Thoracic aorta (tissue), 2 donors: ENCODE data around the gene AKIRIN2. TPM values are rescaled to one million over a fixed set of nuclear protein-coding genes. Genes with fewer than 3 reads are reported as not detected.

Experiments
- ATAC-seq: fragments of 150-250 bp; one replicate; pipeline ENCODE4 v1.8.0; 2017; ENCODE audit warnings: low read depth; ENCODE audit not compliant: insufficient number of reproducible peaks, low FRiP score
- DNase-seq: peaks from one replicate; pipeline ENCODE4 v3.0.0-alpha.2; 2020; ENCODE audit warnings: low spot score
- H3K27ac ChIP-seq, 2 donors: fragments of 200-600 bp; sonication (generic); 1 replicate in 1 of 2; 2 replicates in 1 of 2; pipeline ENCODE4 v1.5.1; 2016; ENCODE audit warnings: mild to moderate bottlenecking in 2 of 2, moderate library complexity in 2 of 2
- H3K27me3 ChIP-seq: fragments of 200-600 bp; sonication (generic); replicated peaks from 2 replicates; pipeline ENCODE4 v1.6.0; 2016; ENCODE audit warnings: mild to moderate bottlenecking; ENCODE audit not compliant: insufficient read depth
- H3K36me3 ChIP-seq: fragments of 200-600 bp; sonication (generic); one replicate; pipeline ENCODE4 v1.5.1; 2016
- H3K4me1 ChIP-seq, 2 donors: fragments of 200-600 bp; sonication (generic); 1 replicate in 1 of 2; 2 replicates in 1 of 2; pipeline versions ENCODE4 v1.5.1 to v1.6.0; 2016; ENCODE audit warnings: low read depth in 2 of 2, mild to moderate bottlenecking in 1 of 2; ENCODE audit not compliant: control insufficient read depth in 1 of 2
- H3K4me3 ChIP-seq: fragments of 200-600 bp; sonication (generic); 2 replicates; pipeline ENCODE4 v1.5.1; 2016; ENCODE audit warnings: mild to moderate bottlenecking
- H3K9me3 ChIP-seq: fragments of 200-600 bp; sonication (generic); 2 replicates; pipeline ENCODE4 v1.5.1; 2016
- total RNA-seq, 2 donors: library from RNA; depleted of rRNA; stranded (reverse); fragments of >200 nt; gene quantifications; one replicate each; pipeline versions ENCODE4 v1.1.0 to v1.2.3, GENCODE V29; 2016
- TF ChIP-seq, protein P1 (sequence below): fragments of 200-600 bp; sonication (generic); IDR thresholded peaks from one replicate; pipeline ENCODE4 v1.5.1; 2019; ENCODE audit warnings: antibody characterized with exemption

Gene AKIRIN2
- total RNA-seq, 2 donors from 2014 or later, result 30.5 to 38.7 TPM

DNA sequence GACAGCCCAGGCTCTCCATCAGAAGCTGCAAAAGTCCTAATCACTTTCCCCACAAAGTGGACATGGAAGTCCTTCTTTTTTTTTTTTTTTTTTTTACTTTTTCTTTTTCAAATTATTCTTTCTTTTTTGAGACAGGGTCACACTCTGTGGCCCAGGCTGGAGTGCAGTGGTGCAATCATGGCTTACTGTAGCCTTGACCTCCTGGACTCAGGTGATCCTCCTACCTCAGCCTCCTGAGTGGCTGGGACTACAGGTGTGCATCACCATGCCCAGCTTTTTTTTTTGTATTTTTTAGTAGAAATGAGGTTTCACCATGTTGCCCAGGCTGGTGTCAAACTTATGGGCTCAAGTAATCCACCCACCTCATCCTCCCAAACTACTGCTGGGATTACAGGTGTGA is 29.0 kb upstream of the AKIRIN2 start:
- DNase-seq (no peak), ATAC-seq (no peak)
- Histone ChIP-seq H3K4me3 (no peak overlapping the region), H3K27me3 (no peaks in the 10 kb centered on the region), H3K4me1 (peaks cover 12 to 23% of the 10 kb centered on the region in 2 donors), H3K9me3 (no peaks in the 10 kb centered on the region), H3K36me3 (no peaks in the 10 kb centered on the region), H3K27ac (no peak overlapping the region)
- TF ChIP-seq, protein P1, sequence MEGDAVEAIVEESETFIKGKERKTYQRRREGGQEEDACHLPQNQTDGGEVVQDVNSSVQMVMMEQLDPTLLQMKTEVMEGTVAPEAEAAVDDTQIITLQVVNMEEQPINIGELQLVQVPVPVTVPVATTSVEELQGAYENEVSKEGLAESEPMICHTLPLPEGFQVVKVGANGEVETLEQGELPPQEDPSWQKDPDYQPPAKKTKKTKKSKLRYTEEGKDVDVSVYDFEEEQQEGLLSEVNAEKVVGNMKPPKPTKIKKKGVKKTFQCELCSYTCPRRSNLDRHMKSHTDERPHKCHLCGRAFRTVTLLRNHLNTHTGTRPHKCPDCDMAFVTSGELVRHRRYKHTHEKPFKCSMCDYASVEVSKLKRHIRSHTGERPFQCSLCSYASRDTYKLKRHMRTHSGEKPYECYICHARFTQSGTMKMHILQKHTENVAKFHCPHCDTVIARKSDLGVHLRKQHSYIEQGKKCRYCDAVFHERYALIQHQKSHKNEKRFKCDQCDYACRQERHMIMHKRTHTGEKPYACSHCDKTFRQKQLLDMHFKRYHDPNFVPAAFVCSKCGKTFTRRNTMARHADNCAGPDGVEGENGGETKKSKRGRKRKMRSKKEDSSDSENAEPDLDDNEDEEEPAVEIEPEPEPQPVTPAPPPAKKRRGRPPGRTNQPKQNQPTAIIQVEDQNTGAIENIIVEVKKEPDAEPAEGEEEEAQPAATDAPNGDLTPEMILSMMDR, result no peak

DNA sequence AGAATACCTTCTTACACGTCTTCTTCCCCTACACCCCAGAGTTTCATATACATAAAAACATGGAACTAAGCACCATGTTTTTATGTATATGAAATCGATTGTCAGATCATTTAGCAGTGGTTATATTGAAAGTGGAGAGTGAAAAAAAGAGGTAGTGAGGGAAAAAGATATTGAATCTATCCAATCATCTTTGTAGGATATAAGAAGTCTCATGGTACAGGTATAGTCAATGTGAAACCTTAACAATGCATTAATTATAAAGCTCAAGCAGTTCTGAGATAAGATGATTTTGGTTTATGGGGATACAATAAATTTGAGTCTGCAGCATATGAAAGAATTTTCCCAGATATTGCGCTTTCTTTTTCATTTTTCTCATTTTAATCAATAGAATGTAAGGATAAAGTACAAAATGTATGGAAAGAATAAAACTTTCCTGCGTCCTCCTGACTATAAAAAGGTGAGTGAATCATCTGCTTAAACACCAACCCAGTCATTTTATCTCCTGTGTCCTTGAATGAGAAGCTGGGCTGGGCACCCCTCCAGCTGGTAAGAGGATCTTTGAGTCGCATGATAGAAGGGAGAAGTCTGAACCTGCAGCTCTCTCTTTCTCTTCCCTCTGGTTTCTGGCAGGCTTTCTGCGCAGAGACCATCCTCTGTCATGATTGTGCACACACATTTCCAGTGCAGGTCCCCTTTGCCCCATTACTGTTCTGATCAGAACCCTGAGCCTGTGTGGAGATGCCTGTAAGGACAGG is 28.1 kb upstream of the AKIRIN2 start:
- H3K27ac ChIP-seq, result no peak overlapping the region
- peaks cover 12 to 23% of the 10 kb centered on the region in 2 donors for H3K4me1 ChIP-seq
- ATAC-seq (no peak), DNase-seq (no peak)
- no peak overlapping the region for H3K4me3 ChIP-seq
- no peaks in the 10 kb centered on the region for H3K36me3 ChIP-seq
- no peaks in the 10 kb centered on the region for H3K9me3 ChIP-seq
- TF ChIP-seq, protein P1, result no peak
- H3K27me3 ChIP-seq, result no peaks in the 10 kb centered on the region

DNA sequence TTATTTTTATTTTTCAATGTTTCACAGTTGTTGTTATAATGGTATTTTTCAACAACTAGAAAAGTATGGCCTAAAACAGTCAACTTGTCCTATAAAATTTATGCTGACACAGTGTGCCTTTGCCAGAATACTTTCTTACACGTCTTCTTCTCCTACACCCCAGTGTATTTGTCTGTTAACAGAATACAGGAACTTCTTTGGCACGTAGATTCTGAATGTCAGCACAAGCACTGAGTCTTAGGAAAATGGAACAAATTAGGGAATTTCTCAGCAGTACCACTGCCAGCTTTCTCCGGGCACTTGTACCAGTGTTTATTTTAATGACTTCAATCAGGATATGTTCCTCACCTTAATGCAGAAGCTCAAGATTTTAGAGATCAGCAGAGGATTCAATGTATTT is 26.7 kb upstream of the AKIRIN2 start:
- TF ChIP-seq, protein P1, result no peak
- peaks cover 15 to 24% of the 10 kb centered on the region in 2 donors for H3K4me1 ChIP-seq
- no peak for ATAC-seq
- no peak overlapping the region for H3K4me3 ChIP-seq
- no peaks in the 10 kb centered on the region for H3K9me3 ChIP-seq
- no peaks in the 10 kb centered on the region for H3K27me3 ChIP-seq
- no peaks in the 10 kb centered on the region for H3K36me3 ChIP-seq
- no peak for DNase-seq
- H3K27ac ChIP-seq, result no peak overlapping the region

DNA sequence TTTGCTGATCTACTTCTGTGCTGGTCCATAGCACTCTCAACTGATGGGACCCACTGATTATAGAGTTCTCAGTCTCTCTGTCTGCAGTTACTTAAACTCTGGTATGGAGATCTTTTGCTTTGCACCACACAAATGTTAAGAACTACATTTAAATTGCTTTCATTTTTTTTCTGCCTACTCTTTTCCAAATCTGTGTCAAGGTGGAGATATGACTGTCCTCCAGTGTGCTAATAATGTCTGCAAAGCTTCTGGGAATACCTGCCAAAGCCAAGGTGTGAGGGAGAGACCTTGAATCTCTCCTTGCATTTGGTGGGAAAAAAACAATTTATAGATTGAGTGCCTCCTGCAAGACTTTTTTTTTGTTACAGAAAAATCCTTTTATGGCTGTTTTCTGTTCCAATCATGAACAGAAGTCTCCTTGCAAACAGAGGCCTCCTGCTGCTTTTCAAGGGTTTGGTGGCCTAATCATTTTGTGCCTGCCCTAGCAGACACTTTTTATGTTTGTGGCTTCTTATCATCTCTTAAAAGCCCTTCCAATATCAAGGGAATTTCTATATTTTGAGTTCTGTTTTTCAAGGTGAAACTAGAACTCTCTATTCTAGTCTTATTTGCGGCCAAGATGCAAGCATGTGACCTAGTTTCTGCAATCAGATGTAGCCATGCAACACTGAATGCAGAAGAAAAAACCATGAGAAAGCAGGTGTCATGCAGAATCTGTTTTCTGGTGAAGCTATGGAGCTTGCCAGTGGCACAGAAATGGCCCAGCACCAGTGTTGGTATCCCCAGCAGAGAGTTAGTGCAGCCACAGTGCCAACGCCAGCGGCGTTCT is 23.2 kb upstream of the AKIRIN2 start:
- TF ChIP-seq, protein P1, result no peak
- H3K36me3 ChIP-seq, result no peaks in the 10 kb centered on the region
- no peak overlapping the region for H3K27ac ChIP-seq
- peaks cover 10 to 19% of the 10 kb centered on the region in 2 donors for H3K4me1 ChIP-seq
- DNase-seq (no peak), ATAC-seq (no peak)
- H3K27me3 ChIP-seq, result no peaks in the 10 kb centered on the region
- no peak overlapping the region for H3K4me3 ChIP-seq
- no peaks in the 10 kb centered on the region for H3K9me3 ChIP-seq
